Lower leg skin (tissue), 4 donors: ENCODE data around the gene CASP2. TPM values are rescaled to one million over a fixed set of nuclear protein-coding genes. Genes with fewer than 3 reads are reported as not detected.

Experiments
- DNase-seq, 2 donors: peaks; one replicate each; pipeline ENCODE4 v3.0.0-alpha.2; 2019; ENCODE audit warnings: low spot score in 2 of 2
- H3K4me3 ChIP-seq: fragments of 200-600 bp; sonication (generic); 2 replicates; pipeline ENCODE4 v1.5.1; 2017; ENCODE audit warnings: mild to moderate bottlenecking, low read depth; ENCODE audit not compliant: poor library complexity, severe bottlenecking
- CTCF ChIP-seq, 3 donors: fragments of 450-650 bp; IDR thresholded peaks; one replicate each; pipeline ENCODE4 v1.5.1; 2016; ENCODE audit warnings: antibody characterized with exemption in 3 of 3, mild to moderate bottlenecking in 3 of 3, moderate library complexity in 2 of 3
- POLR2A ChIP-seq, 2 donors: fragments of 450-650 bp; IDR thresholded peaks; one replicate each; pipeline ENCODE4 v1.6.1; 2016 to 2017; ENCODE audit warnings: antibody characterized with exemption in 2 of 2, mild to moderate bottlenecking in 1 of 2, moderate library complexity in 1 of 2
- WGBS, 2 donors: methylation state at CpG; one replicate each; pipeline ENCODE4 v1.1.5; 2018; 5-methylcytosine and 5-hydroxymethylcytosine counted together
- intact Hi-C: fragments of 100-400 bp; cut with DNase I; formaldehyde crosslinking; loops from one replicate; pipeline ENCODE4 v1.15.0; 2023; ENCODE audit warnings: low total_unique reads
- total RNA-seq, 4 donors: library from RNA; depleted of rRNA; stranded (reverse); fragments of >200 nt; gene quantifications; one replicate each; pipeline ENCODE4 v1.1.0, GENCODE V29; 2016

CASP2 gene
- total RNA-seq, 4 donors from 2014 or later, result 9.6 to 22.7 (median 16.0) TPM

GRCh38 chr7:143300959-143301935, 13.1 kb downstream of the CASP2 start:
- no peak overlapping the region for H3K4me3 ChIP-seq
- intact Hi-C loops, result loop anchor here (5.0 kb wide), 1 partner anchor 64 kb away; no protein-coding TSS in a partner anchor
- DNase-seq, result no peak
- 84 to 90% methylated on average over 8 of the region's 8 CpGs for WGBS, 2 donors
- TF ChIP-seq CTCF (IDR thresholded peaks at IDR 0.05) (no peak), POLR2A (IDR thresholded peaks at IDR 0.05) (no peak)

GRCh38 chr7:143303733-143304132, 15.6 kb downstream of the CASP2 start:
- no peak overlapping the region for H3K4me3 ChIP-seq
- TF ChIP-seq CTCF (IDR thresholded peaks at IDR 0.05) (no peak), POLR2A (IDR thresholded peaks at IDR 0.05) (no peak)
- intact Hi-C loops, result loop anchor here (5.0 kb wide), 1 partner anchor 66 kb away; no protein-coding TSS in a partner anchor
- 77 to 92% methylated on average over 10 of the region's 10 CpGs for WGBS, 2 donors
- DNase-seq, result no peak

- no peak overlapping the region for H3K4me3 ChIP-seq
- intact Hi-C loops, result loop anchor here (5.0 kb wide), 1 partner anchor 68 kb away; no protein-coding TSS in a partner anchor
- WGBS, 2 donors, result 88 to 91% methylated on average over 6 of the region's 6 CpGs
- no peak for TF ChIP-seq CTCF (IDR thresholded peaks at IDR 0.05)
- TF ChIP-seq POLR2A (IDR thresholded peaks at IDR 0.05), result no peak
- DNase-seq, result no peak
These were observed 16.8 kb downstream of the CASP2 start for GRCh38 chr7:143304938-143305337.

GRCh38 chr7:143305423-143306070, 17.4 kb downstream of the CASP2 start:
- intact Hi-C loops, result no loop called here
- WGBS, 2 donors, result 58 to 60% methylated on average over 10 of the region's 10 CpGs
- H3K4me3 ChIP-seq, result no peak overlapping the region
- DNase-seq, result peak in 1 of 2 donors; percentile 57
- TF ChIP-seq POLR2A (IDR thresholded peaks at IDR 0.05) (no peak), CTCF (IDR thresholded peaks at IDR 0.05) (no peak)

- no peak for TF ChIP-seq POLR2A (IDR thresholded peaks at IDR 0.05)
- no peak for TF ChIP-seq CTCF (IDR thresholded peaks at IDR 0.05)
- no peak for DNase-seq
- intact Hi-C loops, result no loop called here
- H3K4me3 ChIP-seq, result no peak overlapping the region
- WGBS, 2 donors, result 90 to 100% methylated on average over 2 of the region's 2 CpGs
These were observed 20.5 kb downstream of the CASP2 start for GRCh38 chr7:143308632-143309031.
